COR-L47 (cell line): ENCODE measurements around the gene SYMPK.
A peak's percentile ranks its signal among the peaks of the same experiment; 100 is the strongest.
"Not testable (repeated sequence)": the region's sequence is repeated elsewhere in the genome, so short reads cannot be mapped to it uniquely, and the experiment has no call there.

Experiments
- DNase-seq: peaks from one replicate; lab custom pipeline; 2025; lab: John Stamatoyannopoulos, UW

Gene SYMPK

GRCh38 chr19:45885556-45886426 lies 22.8 kb upstream of the SYMPK start, which contains the start of gene IRF2BP1:
Gene IRF2BP1, minus strand, starts transcription at chr19:45886141. Its CDS starts 367 bp downstream, at chr19:45885774.
- peak; percentile 88 for DNase-seq

DNA sequence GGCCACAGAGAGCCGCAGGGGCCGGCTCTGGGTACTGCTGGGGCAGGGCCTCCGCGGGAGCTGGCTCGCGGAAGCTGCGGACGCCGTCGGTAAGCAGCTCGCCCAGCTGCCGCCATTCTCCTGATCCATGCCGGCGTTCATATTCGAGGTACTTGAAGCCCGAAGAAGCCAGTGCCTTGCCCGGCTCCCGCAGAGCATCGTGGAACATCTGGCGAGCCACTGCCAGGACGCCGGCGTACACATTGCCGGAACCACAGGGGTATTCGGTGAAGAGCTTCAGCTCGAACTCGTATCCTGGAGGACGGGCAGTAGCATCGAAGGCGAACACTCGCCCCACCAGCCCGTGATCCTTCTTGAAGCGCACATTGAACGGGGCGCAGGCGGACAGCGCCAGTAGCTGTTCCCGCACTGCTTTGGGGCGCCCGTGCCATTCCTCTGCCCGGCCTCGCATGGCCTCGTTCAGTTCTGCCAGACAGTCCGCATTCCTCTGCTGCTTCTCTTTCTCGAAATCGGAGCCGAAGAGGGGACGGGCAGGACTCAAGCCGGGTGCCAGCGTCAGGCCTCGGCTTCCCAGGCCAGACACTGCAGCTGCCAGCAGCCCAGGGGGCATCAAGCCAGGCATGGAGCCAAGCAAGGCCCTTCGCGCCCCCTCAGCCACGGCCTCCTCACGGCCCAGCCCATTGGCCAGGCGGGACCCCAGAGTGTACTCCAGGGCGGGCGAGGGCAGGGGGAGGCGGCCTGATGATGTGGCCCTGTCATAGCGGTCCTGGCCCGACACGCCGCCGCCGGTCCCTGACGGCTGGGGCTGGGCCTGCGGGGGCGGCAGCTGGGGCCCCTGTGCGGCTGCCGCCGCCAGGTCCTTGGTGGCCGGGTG lies 22.0 kb upstream of the SYMPK start:
- DNase-seq = peak; percentile 44

- no peak for DNase-seq
Observed at GRCh38 chr19:45883881-45884681, 21.1 kb upstream of the SYMPK start.

DNA sequence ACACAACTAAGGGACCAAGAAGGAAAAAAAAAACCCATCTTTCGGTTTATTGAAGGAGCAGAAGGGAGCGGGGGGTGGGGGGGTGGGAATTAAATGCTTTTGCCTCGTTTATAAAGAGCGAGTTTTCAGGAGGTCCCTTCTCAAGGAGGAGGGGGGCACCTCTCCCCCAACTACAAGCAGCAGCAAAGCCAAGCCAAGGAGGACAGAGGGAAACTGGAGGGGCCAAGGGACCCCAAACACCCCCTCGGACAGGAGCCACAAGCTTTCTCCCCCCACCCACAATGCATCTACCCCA lies 20.6 kb upstream of the SYMPK start:
- DNase-seq = no peak

DNA sequence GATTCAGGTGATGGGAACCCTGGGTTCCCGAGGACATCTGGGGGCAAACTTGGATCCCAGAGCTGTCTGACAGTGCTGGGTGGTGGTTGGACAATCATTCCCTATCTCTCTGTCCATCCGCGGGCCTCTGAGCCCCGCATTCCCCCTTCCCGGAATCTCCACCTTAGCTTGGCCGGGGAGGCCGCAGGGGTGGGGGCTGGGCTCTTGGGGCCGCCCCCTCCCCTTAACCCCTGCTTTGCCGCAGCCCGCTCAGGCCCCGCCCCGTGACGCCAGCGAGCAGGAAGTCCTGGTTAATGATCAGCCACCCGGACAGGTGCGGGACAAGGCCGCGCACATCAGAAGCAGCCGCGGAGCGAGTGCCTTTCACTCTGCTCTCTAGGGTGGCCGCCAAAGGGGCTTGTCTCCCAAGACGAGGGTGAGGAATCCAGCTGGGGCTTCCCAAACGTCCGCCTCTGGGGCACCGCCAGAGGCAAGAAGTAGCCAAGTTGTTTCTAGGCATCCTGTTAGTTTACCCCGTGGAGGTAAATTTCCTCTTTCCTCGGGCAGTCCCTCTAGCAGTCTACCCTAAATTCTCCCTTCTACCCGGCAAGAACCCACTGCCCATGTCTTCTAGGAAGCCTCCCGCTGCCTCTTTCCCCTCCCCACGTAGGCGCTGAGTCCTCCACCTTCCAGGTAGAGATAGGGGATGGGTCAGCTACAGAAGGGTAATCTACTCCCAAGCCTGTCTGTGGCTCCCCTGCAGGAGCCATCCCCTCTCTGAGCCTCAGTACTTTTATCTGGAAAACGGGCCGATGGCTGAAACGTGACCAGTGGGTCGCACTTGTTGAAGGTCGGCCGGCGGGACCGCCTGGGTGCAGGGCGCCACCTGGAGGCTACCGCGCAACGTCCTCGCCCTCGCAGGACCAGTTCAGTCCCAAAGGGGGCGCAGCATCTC lies 20.0 kb upstream of the SYMPK start:
- peak; percentile 72 for DNase-seq

DNA sequence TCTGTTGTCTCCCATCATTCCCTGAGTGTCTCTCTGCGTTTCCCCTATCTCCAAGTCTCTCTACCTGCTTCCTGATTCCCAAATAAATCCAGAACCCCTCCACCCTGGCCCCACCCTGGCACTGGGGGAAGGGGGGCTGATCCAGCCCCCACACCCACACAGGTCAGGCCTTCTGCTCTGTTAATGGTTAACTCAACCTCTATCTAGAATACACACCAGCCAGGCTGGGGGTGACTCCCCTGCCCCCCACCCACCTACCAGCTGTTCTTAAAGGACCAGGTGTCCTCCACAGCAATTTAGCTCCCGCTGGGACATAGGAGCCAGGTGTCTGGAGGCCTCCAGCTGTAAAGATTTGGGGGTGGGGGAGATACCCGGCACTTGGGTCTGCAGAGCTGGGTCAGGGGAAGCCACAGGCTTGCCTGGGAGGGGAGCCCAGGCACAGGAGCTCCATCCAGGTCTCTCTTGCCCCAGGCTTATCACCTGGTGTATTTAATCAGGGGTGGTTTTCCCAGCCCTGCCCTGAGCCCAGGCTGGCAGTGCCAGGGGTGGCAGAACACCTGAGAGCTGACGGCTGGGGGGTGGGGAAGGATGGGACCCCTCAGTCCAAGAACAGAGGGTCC lies 19.1 kb upstream of the SYMPK start:
- peak; percentile 89 for DNase-seq

DNA sequence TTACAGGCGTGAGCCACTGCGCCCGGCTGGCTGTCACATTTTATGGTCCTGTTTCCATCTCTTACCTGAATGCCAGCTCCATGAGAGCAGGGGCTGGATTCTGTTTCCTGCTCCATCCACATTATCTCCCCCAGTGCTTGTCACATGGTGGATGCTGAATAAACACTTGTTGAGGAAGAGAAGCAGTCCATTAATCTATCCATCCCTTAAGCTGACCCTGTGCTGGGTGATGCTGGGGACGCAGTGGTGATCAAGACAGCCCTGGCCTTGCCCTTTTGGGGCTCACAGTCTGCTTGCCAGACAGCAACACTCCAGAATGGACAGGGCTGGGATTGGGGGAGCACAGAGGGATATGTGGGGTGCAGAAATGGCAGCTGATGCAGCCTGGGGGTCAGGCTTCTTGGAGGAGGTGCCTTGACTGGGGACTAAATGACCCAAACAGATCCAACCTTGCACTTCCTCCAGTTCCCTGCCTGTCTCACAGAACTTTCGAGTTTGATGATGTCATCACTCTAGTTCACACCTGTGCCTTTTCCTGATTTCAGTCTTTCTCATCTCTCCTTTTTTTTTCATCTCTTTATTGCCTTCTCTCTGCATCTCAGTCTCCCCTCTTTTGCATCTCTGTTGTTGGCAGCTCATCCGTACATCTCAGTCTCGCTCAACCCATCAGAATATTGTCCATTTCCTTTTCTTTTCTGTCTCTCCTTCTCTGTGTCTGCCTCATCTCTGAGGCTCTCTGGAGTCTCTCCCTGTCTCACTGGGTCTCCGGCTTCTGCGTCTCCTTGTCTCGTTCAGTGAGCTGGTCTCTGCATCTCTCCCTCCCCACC lies 18.3 kb upstream of the SYMPK start:
- no peak for DNase-seq

GRCh38 chr19:45879971-45880370 lies 17.0 kb upstream of the SYMPK start:
- DNase-seq = no peak

DNA sequence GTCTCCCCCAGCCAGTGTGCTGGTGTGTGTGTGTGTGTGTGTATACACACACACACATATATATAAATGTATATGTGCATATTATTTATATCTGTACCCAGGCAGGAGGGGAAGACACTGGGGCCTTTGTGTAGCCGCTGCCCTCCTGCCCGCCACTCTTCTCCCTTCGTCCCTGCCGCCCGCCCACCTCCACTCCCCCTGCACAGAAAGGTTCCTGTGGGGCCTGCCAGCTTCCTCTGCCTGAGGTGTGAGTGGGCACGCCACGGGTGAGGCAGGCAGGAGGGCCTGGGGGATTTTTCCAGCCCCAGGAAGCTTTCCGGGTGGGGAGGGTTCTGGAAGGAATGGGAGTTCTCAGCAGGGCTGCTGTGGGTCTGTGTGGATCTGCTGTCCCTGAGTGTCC lies 16.1 kb upstream of the SYMPK start:
- no peak for DNase-seq

- DNase-seq = no peak
Observed at GRCh38 chr19:45878043-45878794, 15.3 kb upstream of the SYMPK start.

DNA sequence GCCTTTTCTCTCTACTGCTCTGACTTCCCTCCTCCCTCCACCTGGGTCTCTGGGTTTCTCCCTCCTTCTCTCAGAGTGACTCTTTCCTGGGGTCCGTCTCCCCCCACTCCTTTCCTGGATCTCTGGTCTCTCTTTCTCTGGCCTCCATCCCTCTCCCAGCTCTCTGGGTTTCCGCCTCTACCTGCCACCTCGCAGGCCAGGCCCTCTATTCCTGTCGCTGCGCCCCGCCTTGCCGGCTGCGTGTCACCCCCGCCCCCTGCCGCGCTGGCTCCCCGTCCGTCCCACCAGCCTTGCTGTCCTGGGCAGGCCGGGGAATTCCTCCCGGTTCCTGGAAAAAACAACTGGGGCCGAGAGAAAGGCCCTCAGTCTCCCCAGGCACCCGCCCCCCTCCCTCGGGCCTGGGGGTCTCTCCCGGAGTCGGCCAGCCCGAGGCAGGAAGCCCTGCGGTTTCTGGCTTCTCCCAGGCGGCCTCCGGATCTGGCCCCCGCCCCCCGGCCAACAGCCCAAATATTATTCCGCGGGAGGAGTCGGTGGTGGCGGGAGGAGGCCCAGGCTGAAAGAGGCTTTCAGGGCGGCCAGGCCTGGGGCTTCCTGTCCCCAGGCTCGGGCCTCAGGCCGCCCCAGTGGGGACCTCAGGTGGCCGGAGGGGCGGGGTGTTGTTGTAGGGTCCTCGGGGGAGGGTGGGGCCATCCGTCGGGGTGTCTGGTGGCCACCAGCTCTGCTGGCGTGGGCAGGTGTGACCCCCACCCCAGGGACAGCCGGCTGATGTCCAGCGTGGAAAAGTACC lies 13.7 kb upstream of the SYMPK start:
- no peak for DNase-seq

- DNase-seq = no peak
Observed at GRCh38 chr19:45876161-45876410, 13.1 kb upstream of the SYMPK start.

DNA sequence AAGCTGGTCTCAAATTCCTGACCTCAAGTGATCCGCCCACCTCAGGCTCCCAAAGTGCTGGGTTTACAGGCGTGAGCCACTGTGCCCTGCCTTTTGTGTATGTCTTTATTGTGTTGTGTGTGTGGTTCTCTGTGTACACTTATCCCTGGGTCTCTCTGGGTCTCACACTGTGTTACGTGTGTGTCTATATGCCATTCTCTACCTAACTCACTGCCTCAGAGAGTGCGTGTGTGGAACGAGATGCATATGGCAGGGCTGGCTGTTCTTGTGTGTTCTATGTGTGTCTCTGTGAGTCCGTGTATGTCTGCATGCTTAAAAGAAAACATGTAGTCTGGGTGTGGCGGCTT lies 11.6 kb upstream of the SYMPK start:
- DNase-seq = no peak

DNA sequence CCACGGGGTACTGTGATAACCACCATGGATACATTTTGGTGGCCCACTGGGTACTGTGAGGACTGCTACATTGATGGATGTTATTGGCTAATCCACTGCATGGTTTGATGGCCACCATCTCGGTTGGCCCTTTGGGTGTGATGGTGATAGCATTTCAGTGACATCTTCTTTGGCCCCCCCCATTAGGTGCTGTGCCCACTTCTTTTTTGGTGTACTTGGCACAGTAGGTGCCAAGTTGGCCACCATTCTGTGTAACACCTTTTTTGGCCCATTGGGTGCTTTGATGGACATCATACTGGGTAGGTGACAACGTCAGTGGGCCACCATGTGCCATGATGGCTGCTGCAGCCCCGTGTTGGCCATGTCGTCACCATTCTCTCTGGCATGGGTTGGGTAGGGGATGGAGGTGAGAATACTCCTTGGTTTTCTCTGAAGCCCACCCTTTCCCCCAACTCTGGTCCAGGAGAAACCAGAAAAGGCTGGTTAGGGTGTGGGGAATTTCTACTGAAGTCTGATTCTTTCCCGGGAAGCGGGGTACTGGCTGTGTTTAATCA lies 10.3 kb upstream of the SYMPK start:
- DNase-seq = no peak

DNA sequence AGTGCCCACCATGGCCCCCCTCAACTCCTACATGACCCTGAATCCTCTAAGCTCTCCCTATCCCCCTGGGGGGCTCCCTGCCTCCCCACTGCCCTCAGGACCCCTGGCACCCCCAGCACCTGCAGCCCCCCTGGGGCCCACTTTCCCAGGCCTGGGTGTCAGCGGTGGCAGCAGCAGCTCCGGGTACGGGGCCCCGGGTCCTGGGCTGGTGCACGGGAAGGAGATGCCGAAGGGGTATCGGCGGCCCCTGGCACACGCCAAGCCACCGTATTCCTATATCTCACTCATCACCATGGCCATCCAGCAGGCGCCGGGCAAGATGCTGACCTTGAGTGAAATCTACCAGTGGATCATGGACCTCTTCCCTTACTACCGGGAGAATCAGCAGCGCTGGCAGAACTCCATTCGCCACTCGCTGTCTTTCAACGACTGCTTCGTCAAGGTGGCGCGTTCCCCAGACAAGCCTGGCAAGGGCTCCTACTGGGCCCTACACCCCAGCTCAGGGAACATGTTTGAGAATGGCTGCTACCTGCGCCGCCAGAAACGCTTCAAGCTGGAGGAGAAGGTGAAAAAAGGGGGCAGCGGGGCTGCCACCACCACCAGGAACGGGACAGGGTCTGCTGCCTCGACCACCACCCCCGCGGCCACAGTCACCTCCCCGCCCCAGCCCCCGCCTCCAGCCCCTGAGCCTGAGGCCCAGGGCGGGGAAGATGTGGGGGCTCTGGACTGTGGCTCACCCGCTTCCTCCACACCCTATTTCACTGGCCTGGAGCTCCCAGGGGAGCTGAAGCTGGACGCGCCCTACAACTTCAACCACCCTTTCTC lies 9.4 kb upstream of the SYMPK start:
- no peak for DNase-seq

DNA sequence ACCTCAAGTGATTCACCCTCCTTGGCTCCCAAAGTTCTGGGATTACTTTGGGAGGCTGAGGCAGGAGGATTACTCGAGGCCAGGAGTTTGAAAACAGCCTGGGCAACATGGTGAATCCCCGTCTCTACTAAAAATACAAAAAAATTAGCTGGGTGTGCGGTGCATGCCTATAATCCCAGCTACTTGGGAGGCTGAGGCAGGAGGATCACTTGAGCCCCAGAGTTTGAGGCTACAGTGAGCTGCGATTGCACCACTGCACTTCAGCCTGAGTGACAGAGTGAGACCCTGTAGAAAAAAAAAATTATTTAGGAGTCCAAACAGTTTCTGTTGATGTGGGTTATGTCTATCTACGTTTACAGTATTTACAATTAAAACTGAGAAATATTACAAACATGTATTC lies 7.9 kb upstream of the SYMPK start:
- no peak for DNase-seq

- not testable (repeated sequence) for DNase-seq
Observed at GRCh38 chr19:45867241-45867640, 4.3 kb upstream of the SYMPK start.
